GM19438 (cell line): ENCODE measurements around the gene LATS2.

Experiments
- ATAC-seq: cut with Tn5 transposase; IDR thresholded peaks from one replicate; pipeline ENCODE4 v1.9.1; 2021; ENCODE audit warnings: low read depth; ENCODE audit not compliant: unreplicated experiment

Gene LATS2

GRCh38 chr13:21048901-21049698, 12.3 kb downstream of the LATS2 start:
- ATAC-seq, result no peak

DNA sequence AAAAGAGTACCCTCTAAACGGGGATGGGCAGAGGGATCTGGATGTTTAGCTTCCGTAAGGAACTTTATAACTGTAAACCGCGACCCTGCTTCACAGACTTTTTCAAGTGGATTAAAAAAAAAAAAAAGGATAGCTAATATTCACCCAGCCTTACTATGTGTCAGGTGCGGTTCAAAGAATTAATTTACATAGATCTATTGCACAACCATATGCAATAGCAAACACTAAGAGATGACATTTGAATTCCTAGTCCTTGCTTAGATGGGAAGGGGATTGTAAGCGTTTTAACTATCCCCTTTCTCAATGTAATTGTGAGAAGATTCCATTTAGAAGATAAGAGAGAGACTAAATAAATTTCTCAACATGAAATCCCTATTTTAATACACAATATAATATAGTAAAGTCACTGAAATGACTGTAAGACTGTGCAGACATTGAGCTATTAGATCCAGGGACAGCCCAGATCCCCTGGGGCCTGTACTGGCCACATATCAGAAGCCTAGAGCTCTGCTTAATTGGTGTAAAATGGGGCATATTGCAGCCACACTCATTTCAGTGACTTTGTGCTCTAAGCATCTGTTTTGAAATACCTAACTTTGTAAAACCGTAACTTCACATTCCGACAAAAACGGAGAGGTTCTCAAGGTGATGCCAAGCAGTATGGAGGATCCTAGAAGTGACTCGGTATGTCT, 13.6 kb downstream of the LATS2 start:
- no peak for ATAC-seq

DNA sequence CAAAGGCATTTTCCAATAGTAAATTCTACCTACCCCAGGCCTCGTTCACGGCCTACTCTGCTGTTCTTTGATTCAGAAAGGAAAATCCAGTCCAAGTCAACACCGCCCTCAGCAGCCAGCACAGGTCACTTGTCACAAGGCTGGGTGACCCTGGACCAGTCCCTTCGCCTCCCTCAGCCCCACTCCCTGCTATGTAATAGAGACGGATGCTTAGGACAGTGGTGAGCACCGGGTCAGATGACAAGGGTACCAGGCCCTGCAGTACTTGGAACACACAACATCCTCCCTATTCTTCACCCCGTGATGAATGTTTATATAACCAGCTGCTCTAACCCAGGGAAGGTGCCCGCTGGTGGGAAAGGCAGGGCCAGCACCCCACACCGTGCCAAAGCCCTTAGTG, 14.3 kb downstream of the LATS2 start:
- no peak for ATAC-seq

DNA sequence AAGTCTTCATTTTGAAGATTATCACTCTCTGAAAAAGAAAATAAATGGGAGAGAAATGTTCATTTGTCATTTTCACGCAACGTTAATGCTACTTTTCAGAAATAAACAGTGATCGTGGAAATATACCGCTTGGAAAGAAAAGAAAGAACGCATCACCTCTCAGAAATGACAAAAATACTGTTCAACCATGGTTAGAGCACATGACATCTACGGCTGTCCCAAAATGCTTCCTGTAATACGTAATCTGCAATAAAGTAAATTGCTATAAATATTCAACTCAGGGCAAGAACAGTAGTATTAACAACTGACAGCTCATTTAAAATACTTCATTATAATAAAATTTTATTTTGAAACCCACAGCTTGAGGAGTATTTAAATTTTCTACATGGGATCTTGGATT, 15.2 kb downstream of the LATS2 start:
- ATAC-seq, result no peak

DNA sequence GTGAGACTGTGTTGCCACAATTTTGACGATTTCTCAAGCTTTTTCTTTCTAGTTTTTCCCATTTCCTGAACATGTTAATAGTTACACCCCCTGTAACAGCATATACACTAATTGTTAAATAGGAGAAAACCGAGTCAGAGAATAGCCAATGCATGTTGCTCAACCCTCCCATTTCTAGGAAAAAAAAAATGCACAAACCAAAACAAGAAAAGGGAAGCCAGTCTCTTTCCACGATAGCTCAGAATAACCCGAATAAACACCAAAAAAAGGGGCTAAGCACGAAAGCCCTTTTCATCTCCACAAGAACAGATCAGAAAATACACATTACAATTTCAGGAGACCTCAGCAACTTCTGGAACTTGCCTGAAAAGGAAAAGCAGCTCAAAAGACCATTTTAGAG, 16.3 kb downstream of the LATS2 start:
- ATAC-seq, result no peak

DNA sequence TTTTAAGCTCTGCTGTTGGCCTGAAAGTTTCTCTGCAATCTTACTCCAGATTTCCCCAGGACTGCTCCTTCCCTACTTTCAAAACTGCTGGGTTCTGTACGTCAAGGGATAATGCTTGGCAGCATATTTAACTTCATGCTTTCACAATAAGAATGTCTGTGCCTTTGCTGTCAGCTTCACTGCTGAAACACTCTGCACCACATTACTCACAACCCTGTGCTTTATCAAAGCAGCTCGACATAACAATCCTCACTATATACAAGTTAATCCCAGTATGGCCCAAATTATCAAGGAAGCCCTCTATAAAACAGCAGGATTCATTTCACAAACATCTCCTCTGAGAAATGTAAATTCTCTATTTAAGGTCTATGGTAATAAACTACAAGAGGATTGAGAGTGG, 17.5 kb downstream of the LATS2 start:
- no peak for ATAC-seq

GRCh38 chr13:21040120-21040826, 21.1 kb downstream of the LATS2 start:
- no peak for ATAC-seq

GRCh38 chr13:21039097-21039800, 22.1 kb downstream of the LATS2 start:
- no peak for ATAC-seq

DNA sequence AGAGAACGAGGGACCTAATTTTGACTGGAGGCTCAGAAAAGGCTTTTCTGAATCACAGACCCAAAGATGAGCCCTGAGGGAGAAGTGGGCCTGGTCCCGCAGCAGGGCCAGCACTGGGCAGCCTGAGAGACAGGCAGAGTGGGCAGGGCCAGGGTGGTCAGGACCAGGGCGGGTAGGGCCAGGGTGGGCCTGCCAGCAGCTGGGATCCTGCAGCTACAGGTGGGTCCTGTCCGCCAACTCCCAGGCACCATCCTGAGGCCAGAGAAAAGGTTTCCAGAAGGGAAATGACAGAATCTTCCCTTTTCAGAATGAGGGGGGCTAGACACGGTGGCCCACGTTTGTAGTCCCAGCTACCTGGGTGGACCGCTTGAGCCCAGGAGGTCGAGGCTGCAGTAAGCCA, 23.7 kb downstream of the LATS2 start:
- ATAC-seq, result no peak

GRCh38 chr13:21035498-21035897, 25.9 kb downstream of the LATS2 start:
- ATAC-seq, result no peak

- no peak for ATAC-seq
Observed at GRCh38 chr13:21034603-21035191, 26.7 kb downstream of the LATS2 start.

GRCh38 chr13:21033856-21034602, 27.4 kb downstream of the LATS2 start:
- ATAC-seq, result no peak

DNA sequence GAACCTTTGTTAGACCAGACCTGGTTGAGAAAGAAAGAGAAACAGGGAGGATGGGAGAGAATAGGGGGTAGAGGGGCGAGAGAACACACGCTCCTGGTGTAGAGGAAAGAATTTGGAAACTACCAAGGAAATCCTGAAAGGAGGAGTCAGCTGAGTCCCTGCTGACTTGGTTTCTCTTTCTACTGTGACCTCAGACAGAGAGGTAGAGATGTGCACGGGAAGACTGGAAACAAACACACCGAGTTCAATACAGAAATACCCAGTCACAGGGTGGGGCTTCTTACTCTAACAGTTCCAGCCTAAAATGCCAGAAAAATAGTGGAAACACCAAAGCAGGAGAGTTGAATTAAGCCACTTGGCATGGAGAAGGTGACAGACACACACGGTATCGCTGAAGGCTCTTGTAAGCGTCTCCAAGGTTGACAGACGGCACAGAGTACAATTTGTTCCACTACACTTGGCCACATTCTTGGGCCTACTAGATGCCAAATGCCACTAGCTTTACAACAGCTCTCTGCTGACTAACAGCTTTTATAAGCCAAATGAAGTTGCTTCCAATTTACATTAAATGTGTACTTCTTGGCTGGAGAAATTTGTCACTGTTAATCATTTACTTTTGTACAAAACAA, 28.1 kb downstream of the LATS2 start:
- ATAC-seq, result no peak

GRCh38 chr13:21032656-21033055, 28.7 kb downstream of the LATS2 start:
- ATAC-seq, result no peak

DNA sequence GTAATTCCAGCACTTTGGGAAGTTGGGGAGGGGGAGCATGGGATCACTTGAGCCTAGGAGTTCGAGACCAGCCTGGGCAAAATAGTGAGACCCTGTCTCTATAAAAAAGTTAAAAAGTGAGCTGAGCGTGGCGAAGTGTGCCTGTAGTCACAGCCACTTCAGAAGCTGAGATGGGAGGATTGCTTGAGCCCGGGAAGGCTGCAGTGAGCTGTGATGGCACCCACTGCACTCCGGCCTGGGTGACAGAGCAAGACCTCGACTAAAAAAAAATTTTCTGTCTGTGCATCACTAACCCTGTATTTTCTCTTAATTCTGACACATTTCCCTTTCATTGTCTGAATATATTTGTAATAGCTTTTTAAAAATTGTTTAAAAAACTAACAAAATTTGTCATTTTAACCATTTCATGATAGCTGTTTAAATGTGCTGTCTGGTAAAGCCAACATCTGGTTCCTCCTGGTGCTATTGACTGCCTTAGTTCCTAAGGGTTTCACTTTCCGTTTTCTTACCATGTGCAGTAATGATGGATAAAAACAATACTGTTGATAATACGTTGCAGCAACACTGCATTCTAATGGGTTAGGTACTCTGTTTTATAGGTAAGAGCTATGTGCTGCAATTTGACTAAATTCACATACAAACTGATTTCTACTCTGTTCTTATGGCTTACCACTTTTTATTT, 29.7 kb downstream of the LATS2 start:
- no peak for ATAC-seq

- no peak for ATAC-seq
Observed at GRCh38 chr13:21025539-21025938, 35.8 kb downstream of the LATS2 start.

GRCh38 chr13:21022056-21022979, 39.1 kb downstream of the LATS2 start:
- ATAC-seq, result no peak

GRCh38 chr13:21020581-21020980, 40.8 kb downstream of the LATS2 start:
- no peak for ATAC-seq
